NAMALWA (cell line): ENCODE data around the gene ABCC8.

Experiments used
- DNase-seq: peaks from one replicate; pipeline ENCODE4 v3.0.0-alpha.2; 2015; ENCODE audit warnings: low spot score

The ABCC8 gene

GRCh38 chr11:17351172-17351509 is 125.5 kb downstream of the ABCC8 start:
- DNase-seq: no peak

GRCh38 chr11:17350455-17351171 is 126.0 kb downstream of the ABCC8 start:
- DNase-seq: no peak

GRCh38 chr11:17347676-17348075 is 129.0 kb downstream of the ABCC8 start:
- no peak for DNase-seq

GRCh38 chr11:17343907-17344306 is 132.7 kb downstream of the ABCC8 start:
- DNase-seq: no peak

GRCh38 chr11:17343257-17343656 is 133.4 kb downstream of the ABCC8 start:
- DNase-seq: no peak
